H54 (cell line): ENCODE data around the gene THAP8.
A peak's percentile ranks its signal among the peaks of the same experiment; 100 is the strongest.

Experiments
- DNase-seq: peaks from one replicate; pipeline ENCODE4 v3.0.0; 2011; ENCODE audit warnings: low spot score, mixed read lengths; ENCODE audit not compliant: insufficient read length
- FAIRE-seq: peaks from 3 replicates; lab custom pipeline; 2011; peaks lifted over from hg19 to GRCh38; lab: Jason Lieb, UNC
- POLR2A ChIP-seq: IDR thresholded peaks from 2 replicates; pipeline ENCODE4 v1.6.1; 2011; ENCODE audit warnings: low read depth, mild to moderate bottlenecking, low read length

THAP8 gene

DNA sequence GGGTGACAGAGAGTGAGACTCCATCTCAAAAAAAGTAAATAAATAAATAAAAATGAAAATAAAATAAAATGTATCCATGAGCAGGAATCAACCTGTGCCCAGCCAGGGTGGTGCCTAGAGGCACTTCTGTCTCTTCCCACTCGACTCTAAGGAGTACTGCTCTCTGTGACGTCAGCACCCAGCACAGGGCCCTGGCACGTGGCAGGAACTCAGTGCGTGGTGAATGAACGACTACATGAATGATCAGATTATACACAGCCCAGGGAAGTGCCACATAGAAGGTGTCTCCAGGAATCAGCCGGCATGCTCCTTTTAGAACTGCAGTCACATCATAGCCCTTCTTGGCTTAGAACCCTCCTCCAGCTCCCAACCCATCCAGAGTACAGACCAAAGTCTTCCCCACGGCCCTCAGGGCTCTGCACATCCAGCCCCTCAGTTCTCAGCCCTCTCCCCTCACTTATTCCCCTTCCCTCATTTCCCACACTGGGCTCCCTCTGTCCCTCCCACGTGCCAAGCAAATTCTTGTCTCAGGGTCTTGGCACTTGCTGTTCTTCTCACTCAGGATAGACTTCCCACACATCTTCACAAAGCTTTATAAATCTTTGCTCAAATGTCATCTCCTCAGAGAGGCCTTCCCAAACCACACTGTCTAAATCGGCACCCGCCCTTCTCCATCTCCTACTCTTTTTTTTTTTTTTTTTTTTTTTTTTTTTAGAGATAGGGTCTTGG, 25.6 kb downstream of the THAP8 start:
- FAIRE-seq (no peak), DNase-seq (no peak)
- TF ChIP-seq POLR2A, result no peak

DNA sequence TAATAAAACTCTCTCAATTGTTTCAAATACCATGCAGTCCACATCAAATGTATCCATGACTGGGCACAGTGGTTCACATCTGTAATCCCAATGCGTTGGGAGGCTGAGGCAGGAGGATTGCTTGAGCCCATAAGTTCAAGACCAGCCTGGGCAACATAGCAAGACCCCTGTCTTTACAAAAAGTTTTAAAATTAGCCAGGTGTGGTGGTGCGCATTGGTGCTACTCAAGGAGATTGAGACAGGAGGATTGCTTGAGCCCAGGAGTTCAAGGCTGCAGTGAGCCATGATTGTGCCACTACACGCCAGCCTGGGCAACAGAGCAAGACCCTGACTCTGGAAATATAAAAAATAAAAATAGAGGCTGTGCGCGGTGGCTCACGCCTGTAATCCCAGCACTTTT, 26.4 kb downstream of the THAP8 start:
- FAIRE-seq (no peak), DNase-seq (no peak)
- TF ChIP-seq POLR2A, result no peak

DNA sequence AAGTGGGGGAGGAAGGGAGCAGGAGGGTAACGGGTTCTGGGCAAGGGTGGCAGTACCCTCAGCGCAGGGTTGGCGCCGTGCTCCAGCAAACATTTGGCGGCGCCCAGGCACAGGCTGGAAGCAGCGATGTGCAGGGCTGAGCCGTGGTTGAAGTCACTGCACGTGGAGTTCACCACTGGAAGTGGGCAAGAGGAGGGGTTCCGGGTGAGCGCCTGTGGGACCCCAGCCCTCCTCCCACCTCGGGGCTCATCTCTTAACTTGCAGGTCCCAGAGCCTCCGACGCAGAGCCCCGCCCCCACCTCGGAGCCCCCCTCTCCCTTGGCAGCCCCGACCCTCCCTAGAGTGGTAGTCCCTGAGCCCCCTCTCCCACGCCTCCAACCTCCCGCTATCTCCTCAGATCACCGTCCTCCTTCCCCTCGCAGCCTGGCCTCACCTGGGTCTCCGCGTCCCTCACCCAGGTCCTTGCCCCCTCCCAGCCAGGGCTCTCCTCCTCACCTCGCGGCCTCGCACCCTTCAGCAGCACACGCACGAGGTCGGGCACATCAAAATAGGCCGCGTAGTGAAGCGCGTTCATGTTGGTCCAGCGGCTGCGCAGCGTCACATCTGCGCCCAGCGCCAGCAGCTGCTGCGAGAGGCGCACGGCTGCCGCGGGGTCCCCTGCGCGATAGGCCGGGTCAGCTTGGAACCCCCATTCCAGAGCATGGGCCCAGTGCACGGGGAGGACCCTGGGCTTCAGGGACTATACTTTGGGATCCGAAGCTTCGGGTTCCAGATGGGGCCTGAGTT, 27.8 kb downstream of the THAP8 start:
- DNase-seq (no peak), FAIRE-seq (no peak)
- no peak for TF ChIP-seq POLR2A

DNA sequence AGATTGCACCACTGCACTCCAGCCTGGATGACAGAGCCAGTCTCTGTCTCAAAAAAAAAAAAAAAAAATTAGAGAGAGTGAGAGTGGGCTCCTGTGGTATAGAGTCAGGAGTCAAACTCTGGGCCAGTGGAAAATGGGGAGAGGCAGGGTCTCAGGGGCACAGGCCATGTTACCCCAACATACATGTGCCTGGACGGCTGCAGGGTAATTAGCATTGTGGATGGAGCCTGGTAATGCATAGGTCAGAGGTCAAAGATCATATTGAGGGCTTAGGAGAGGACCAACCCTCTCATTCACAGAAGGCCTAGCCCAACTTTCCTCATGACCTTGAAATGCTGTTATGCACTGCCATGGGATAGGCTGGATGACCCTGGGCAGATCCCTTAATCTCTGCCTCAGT, 28.5 kb downstream of the THAP8 start:
- DNase-seq, result no peak
- TF ChIP-seq POLR2A, result no peak
- no peak for FAIRE-seq

DNA sequence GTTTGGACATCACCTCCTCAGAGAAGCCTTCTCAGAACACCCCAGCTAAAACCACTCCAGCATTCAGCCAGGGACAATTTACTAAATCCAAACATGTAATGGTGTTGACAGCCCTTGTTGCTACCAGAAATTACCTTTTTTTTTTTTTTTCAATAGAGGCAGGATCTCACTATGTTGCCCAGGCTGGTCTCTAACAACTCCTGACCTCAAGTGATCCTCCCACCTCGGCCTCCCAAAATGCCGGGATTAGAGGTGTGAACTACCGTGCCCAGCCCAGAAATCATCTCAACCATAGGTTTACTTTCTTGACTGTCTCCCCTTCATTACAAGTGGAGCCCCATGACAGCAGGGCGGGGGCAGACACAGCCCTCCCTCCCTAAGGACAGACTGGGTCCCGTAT, 30.7 kb downstream of the THAP8 start:
- no peak for TF ChIP-seq POLR2A
- DNase-seq, result no peak
- FAIRE-seq, result no peak

DNA sequence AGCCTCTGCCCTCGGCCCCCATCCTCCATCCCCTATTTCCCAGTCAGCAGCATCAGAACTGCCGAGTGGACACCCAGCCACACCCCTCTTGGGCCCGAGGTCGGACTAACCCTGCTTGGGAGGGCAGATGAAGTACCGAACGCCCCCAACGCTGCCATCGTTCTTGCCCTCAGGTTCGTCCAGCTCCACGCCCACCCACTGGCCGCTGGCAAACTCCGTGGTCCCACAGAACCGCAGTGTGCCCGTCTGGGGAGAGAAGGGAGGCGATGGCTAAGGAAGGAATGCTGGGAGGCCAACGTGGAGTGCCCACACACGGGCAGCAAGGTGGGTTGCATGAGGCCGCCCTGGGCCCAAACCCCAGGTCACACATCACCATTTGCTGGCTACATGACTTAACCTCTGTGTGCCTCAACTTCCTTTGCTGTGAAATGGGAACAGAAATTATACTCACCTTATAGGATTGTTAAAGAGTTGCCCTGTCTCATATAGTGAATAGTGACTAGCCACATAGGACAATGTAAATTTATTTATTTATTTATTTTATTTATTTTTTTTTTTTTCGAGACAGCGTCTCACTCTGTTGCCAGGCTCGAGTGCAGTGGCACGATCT, 34.9 kb downstream of the THAP8 start:
- no peak for DNase-seq
- no peak for FAIRE-seq
- no peak for TF ChIP-seq POLR2A

DNA sequence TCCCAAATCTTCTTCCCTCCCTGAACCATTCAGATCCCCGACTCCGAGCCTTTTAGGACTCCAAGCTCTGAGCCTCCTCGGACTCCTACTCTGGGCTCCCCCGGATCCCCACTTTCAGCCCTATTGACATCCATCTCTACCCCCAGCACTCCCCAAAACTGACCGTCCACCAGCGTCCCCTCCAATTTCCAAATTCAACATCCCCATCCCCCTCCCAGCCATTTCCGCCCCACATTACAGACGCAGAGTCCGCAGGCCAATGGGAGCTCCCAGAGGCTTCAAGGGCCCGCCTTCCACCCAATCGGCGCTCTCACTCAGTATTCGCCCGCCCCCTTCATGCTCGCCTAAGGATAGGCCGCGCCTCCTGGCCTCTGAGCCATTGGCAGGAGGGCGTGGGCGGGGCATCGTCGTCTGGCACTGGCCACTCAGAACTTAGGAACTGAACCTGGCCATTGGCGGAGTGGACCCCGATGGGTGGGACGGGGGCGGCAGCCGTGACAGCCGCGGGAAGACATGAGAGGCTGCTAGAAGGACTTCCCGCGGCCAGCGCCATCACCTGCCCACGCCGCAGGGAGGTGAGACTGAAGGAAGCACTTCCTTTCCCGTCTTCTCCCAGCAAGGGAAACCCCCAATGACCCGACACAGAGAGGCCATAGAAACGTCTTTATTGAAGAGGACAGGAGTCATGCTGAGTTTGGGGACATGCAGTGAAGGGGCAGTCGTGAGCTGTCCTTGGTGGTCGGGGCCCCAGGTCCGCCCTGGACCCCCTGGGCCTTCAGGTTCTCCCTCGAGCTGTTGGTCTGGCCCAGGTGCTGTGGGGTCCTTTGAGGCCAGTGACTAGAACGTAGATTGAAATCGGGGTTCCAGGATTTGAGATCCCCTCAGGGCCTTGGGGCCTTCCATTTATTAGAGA, 39.8 kb downstream of the THAP8 start, which contains the start of gene ALKBH6:
Gene ALKBH6, minus strand, starts transcription at position 202 of the 913 bp plus-strand sequence. CDS start 816 bp downstream, outside the sequence.
- FAIRE-seq, result peak; percentile 86
- peak; percentile 100 for DNase-seq
- TF ChIP-seq POLR2A, result peak; percentile 66

DNA sequence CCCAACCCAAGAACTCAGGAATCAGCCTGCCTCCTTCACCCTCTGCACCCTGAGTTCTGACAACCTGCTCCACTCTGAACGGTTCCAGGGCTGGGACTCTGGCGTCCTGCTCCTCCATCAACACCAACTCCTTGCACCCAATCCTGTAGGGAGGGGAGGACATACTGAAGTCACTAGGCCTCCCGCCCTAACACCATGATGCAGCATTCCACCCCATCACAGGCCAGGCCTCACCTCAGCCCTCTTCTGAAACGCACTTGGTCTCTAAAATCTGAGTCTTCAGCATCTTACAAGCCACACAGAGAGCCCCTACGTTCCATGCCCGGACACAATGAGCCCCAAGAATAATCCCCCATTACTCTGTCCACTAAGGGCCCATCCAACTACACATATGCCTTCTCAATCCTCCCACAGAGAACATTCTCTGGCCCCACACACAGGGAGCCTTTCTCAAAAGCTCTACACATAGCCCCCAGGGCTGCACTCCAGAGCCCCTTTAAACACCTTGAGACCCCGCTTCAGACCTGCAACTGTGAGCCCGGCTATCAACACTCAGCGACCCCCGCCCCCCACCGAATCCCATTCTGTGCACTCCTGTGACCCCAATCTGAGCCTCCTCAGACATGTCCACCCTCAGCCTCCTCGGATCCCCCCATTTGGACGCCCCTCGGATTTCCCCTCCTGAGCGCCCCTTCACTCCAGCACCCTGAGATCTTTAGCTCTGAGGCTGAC, 40.6 kb downstream of the THAP8 start:
- no peak for TF ChIP-seq POLR2A
- no peak for DNase-seq
- FAIRE-seq, result no peak

DNA sequence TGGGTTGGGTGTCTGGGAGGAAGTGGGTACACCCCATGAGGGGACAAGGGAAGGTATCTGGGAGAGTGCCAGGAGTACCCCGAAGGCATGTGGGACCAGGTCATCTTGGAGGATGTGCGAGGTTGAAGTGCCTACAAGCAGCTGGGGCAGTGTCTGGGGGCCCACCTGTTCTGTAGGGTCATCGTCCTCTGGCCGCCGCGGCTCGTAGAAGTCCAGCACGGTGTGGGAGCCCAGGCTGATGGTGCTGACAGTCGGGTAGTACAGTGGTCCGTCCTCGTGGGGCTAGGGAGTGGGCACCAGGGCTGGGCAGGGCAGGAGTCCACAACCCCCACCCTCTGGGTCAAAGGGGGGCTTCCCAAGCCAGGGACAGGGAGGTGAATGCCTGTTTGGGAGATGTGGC, 43.7 kb downstream of the THAP8 start:
- no peak for FAIRE-seq
- DNase-seq, result no peak
- TF ChIP-seq POLR2A, result no peak

DNA sequence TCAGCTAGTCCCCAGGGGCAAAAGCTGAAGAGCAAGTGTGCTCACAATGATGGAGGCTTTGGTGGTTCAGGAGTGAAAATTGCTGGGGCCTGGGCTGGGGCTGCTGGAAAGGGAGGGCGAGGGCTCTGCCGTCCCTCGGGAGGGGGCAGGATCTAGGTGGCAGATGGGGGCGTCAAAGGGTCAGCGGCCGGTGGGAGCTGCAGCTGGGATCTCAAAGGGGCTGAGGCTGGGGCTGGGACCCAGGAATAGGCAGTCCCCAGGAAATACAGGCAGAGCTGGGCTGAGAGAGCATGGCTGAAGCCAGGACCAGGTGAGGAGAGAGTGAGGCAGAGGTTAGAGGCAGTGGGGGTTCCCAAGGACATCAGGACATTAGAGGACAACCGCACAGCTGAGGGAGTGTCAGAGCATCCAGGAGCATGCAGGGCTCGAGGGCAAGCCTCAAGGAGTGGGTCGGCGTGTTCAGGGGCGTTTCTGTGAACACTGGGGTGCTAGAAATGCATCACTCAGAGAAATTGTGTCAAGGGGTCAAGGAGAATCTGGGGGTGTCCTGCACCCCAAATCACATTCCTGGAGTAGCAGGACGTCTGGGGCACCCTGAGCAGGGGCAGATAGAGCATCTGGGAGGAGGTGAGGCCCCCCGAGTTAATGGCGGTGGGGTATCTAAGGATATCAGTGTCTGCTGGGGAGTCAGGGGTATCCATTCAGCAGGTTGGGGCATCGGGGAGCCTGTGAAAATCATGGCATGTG, 44.3 kb downstream of the THAP8 start:
- no peak for DNase-seq
- no peak for FAIRE-seq
- no peak for TF ChIP-seq POLR2A

DNA sequence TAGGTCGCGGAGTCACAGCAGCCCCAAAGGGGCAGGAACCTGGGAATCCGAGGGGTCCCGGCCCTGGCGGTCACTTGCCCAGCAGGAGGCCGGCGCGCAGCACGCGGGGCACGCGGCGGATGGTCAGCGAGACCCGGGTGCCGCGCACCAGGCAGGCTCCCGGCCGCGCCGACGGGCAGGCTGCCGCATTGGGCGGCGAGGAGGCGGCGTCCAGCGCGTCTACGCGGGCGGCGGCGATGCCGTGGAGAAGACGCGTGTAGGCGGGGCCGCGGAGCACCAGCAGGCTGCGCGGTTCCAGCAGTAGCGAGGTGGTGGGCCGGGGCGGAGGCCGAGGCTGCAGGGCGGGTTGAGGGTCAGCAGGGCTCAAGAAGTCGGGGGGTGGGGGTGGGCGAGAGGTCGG, 44.9 kb downstream of the THAP8 start:
- no peak for FAIRE-seq
- no peak for TF ChIP-seq POLR2A

DNA sequence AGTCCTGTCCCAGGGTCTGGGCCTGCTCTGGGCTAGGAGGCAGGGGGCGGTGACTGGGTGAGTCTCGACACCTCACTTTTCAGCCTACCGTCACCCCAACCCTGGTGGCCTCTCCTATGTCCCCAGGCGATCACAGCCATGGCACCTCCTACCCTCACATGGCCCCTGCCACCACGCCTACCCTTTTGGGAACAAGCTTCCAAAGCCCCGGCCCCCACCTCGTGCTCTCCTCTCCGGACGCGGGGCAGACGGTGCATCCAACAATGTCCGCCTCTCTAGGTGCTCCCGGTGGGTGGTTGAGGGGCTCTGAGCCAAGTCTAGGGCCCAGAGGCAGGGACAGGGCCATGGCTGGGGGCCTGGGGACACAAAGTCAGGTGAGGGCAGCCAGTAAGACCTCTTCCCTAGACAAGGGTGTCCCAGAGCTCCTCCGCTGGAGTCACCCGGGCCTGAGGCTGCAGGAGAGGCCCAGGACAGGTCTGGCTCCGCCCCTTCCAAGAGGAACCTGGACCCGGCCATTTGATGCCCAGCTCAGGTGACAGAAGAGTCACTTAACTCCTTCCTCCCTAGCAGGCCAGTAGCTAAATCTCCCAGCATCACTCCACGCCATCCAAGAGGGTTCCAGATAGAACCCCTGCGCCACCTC, 45.6 kb downstream of the THAP8 start, which contains the start of gene SYNE4:
Gene SYNE4, minus strand, starts transcription at position 478 of the 643 bp plus-strand sequence. Its CDS starts 132 bp downstream, at position 346.
- DNase-seq (no peak), FAIRE-seq (no peak)
- TF ChIP-seq POLR2A, result no peak

More for the DNA sequence above, 44.9 kb downstream of the THAP8 start:
- no peak for DNase-seq
